K562 (cell line): ENCODE results near the gene TRAF3IP3. TPM values are rescaled to one million over a fixed set of nuclear protein-coding genes. Genes with fewer than 3 reads are reported as not detected.

ENCODE experiments used
- ARNT ChIP-seq, 2 experiments: fragments of 450-650 bp; IDR thresholded peaks; 2 replicates each; pipeline ENCODE4 v1.6.1; 2016; ENCODE audit warnings: mild to moderate bottlenecking in 1 of 2
- CHD4 ChIP-seq: fragments of 200-600 bp; sonication (generic); IDR thresholded peaks from 3 replicates; pipeline ENCODE4 v1.6.1; 2012; ENCODE audit warnings: low read depth, mild to moderate bottlenecking, mixed read lengths, low read length, inconsistent platforms; ENCODE audit not compliant: insufficient read depth, insufficient replicate concordance, poor library complexity, severe bottlenecking
- DLX4 ChIP-seq: fragments of 250-450 bp; sonication (Bioruptor Pico); IDR thresholded peaks from 2 replicates; pipeline ENCODE4 v1.6.1; 2021; ENCODE audit warnings: mild to moderate bottlenecking
- FOS ChIP-seq: IDR thresholded peaks from 3 replicates; pipeline ENCODE4 v1.6.1; 2011; ENCODE audit not compliant: insufficient read length; ENCODE audit errors: extremely low read depth
- NFXL1 ChIP-seq: fragments of 450-650 bp; formaldehyde crosslinking; IDR thresholded peaks from 2 replicates; pipeline ENCODE4 v1.4.0; 2021; ENCODE audit warnings: mild to moderate bottlenecking
- TFAP4 ChIP-seq: sonication (generic); formaldehyde crosslinking; IDR thresholded peaks from 2 replicates; pipeline ENCODE4 v1.8.0; 2022; ENCODE audit warnings: missing genetic modification reagents, mild to moderate bottlenecking, moderate library complexity, borderline replicate concordance
- U2AF1 ChIP-seq: fragments of 200-400 bp; formaldehyde crosslinking; optimal IDR thresholded peaks from 2 replicates; pipeline ENCODE3; 2017; ENCODE audit warnings: mild to moderate bottlenecking, low read depth, low read length, moderate library complexity
- ZNF24 ChIP-seq: fragments of 450-650 bp; IDR thresholded peaks from 2 replicates; pipeline ENCODE4 v1.6.1; 2016
- ZNF316 ChIP-seq: fragments of 450-650 bp; IDR thresholded peaks from 2 replicates; pipeline ENCODE4 v1.6.1; 2016
- ZNF780A ChIP-seq: fragments of 250-450 bp; sonication (Bioruptor Pico); IDR thresholded peaks from 2 replicates; pipeline ENCODE4 v1.5.0; 2021; ENCODE audit warnings: mild to moderate bottlenecking
- polyA plus RNA-seq, 8 experiments: library from polyadenylated mRNA; depleted of rRNA in 4 of 8; stranded (reverse) in 5 of 8; unstranded in 3 of 8; fragments of >200 nt; fragmentation: Nextera tagmentation in 2 of 8; fragmentation: Illumina TruSeq in 1 of 8; extraction: Ambion mirVana in 2 of 8; extraction: Trizol in 1 of 8; gene quantifications; 2 replicates each; pipeline versions ENCODE4 v1.2.1 to v1.2.3, GENCODE V29; 2011 to 2014; ENCODE audit warnings: inconsistent platforms in 1 of 8, missing spikeins in 1 of 8
- total RNA-seq, 7 experiments: library from RNA; depleted of rRNA in 6 of 7; stranded (reverse); fragments of >200 nt in 6 of 7; fragmentation: Illumina TruSeq in 2 of 7; extraction: Trizol in 2 of 7; gene quantifications; 2 replicates each; pipeline versions ENCODE4 v1.2.1 to v1.2.3, GENCODE V29; 2011 to 2021; ENCODE audit warnings: low replicate concordance in 1 of 7
- TF ChIP-seq, protein P1 (sequence below): fragments of 250-450 bp; sonication (Bioruptor Pico); IDR thresholded peaks from 2 replicates; pipeline ENCODE4 v1.4.0; 2020
- TF ChIP-seq, protein P2 (sequence below): conservative IDR thresholded peaks from 2 replicates; pipeline ENCODE4 v1.6.1; 2011; ENCODE audit warnings: low read depth, mild to moderate bottlenecking, low read length; ENCODE audit not compliant: control insufficient read depth
- TF ChIP-seq, protein P3 (sequence below): fragments of 200-800 bp; sonication (Bioruptor generic); IDR thresholded peaks from 2 replicates; pipeline ENCODE4 v1.6.1; 2016; ENCODE audit warnings: missing genetic modification characterization, missing compliant biosample characterization

The TRAF3IP3 gene
- total and polyA plus RNA-seq, 9 of the 15 experiments (the other 6 are each of a cell fraction or from before 2014, with no cell fraction given): 0.06 to 1.1 (median 0.31) TPM

DNA sequence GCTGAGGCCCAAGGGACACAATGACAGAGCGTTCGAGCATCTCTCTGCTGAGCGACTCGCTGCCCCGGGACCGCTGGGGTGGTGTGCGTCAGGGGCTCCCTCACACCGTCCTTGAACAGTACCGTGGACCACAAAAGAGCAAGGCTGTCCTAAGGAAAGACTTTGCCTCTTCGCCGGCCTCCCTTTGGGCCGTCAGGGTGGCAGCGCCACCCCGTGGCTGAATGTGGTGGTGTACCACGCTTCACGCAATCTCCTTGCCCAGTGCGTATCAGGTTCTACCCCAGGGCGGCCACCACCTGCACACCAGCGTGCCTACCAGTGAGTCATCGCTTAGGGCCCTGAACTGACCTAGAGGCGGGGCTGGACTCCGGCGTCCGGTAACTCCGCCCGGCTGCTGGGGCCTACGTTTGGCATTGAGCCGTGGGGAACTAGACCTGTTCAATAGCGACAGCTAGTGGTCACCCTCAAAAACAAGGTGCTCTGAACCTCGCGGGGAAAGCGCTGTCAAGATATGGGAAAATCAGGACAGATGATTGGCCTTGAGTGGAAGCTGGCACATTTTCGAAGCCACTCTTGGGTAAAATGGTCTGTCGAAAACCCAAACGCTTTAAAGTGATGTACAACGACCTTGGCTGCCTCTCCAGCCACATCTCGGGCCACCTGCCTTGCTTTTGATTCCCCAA lies 8.1 kb upstream of the TRAF3IP3 start (continued):
- TF ChIP-seq, protein P1, sequence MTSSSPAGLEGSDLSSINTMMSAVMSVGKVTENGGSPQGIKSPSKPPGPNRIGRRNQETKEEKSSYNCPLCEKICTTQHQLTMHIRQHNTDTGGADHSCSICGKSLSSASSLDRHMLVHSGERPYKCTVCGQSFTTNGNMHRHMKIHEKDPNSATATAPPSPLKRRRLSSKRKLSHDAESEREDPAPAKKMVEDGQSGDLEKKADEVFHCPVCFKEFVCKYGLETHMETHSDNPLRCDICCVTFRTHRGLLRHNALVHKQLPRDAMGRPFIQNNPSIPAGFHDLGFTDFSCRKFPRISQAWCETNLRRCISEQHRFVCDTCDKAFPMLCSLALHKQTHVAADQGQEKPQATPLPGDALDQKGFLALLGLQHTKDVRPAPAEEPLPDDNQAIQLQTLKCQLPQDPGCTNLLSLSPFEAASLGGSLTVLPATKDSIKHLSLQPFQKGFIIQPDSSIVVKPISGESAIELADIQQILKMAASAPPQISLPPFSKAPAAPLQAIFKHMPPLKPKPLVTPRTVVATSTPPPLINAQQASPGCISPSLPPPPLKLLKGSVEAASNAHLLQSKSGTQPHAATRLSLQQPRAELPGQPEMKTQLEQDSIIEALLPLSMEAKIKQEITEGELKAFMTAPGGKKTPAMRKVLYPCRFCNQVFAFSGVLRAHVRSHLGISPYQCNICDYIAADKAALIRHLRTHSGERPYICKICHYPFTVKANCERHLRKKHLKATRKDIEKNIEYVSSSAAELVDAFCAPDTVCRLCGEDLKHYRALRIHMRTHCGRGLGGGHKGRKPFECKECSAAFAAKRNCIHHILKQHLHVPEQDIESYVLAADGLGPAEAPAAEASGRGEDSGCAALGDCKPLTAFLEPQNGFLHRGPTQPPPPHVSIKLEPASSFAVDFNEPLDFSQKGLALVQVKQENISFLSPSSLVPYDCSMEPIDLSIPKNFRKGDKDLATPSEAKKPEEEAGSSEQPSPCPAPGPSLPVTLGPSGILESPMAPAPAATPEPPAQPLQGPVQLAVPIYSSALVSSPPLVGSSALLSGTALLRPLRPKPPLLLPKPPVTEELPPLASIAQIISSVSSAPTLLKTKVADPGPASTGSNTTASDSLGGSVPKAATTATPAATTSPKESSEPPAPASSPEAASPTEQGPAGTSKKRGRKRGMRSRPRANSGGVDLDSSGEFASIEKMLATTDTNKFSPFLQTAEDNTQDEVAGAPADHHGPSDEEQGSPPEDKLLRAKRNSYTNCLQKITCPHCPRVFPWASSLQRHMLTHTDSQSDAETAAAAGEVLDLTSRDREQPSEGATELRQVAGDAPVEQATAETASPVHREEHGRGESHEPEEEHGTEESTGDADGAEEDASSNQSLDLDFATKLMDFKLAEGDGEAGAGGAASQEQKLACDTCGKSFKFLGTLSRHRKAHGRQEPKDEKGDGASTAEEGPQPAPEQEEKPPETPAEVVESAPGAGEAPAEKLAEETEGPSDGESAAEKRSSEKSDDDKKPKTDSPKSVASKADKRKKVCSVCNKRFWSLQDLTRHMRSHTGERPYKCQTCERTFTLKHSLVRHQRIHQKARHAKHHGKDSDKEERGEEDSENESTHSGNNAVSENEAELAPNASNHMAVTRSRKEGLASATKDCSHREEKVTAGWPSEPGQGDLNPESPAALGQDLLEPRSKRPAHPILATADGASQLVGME: peak; percentile 65; the same call in 1 of the 2 replicates
- TF ChIP-seq ZNF316 (no peak), FOS (peak; percentile 58), TFAP4 (CRISPR knock-in tag) (peak; percentile 93), ZNF780A (no peak), DLX4 (CRISPR knock-in tag) (no peak), CHD4 (no peak), U2AF1 (no peak), ZNF24 (peak; percentile 42; the same call in 1 of the 2 replicates), ARNT (IDR thresholded peaks at IDR 0.05) (no peak), NFXL1 (CRISPR knock-in tag) (no peak)
- TF ChIP-seq, protein P2, sequence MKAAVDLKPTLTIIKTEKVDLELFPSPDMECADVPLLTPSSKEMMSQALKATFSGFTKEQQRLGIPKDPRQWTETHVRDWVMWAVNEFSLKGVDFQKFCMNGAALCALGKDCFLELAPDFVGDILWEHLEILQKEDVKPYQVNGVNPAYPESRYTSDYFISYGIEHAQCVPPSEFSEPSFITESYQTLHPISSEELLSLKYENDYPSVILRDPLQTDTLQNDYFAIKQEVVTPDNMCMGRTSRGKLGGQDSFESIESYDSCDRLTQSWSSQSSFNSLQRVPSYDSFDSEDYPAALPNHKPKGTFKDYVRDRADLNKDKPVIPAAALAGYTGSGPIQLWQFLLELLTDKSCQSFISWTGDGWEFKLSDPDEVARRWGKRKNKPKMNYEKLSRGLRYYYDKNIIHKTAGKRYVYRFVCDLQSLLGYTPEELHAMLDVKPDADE: peak; percentile 61; the same call in 1 of the 2 replicates
- TF ChIP-seq, protein P3, sequence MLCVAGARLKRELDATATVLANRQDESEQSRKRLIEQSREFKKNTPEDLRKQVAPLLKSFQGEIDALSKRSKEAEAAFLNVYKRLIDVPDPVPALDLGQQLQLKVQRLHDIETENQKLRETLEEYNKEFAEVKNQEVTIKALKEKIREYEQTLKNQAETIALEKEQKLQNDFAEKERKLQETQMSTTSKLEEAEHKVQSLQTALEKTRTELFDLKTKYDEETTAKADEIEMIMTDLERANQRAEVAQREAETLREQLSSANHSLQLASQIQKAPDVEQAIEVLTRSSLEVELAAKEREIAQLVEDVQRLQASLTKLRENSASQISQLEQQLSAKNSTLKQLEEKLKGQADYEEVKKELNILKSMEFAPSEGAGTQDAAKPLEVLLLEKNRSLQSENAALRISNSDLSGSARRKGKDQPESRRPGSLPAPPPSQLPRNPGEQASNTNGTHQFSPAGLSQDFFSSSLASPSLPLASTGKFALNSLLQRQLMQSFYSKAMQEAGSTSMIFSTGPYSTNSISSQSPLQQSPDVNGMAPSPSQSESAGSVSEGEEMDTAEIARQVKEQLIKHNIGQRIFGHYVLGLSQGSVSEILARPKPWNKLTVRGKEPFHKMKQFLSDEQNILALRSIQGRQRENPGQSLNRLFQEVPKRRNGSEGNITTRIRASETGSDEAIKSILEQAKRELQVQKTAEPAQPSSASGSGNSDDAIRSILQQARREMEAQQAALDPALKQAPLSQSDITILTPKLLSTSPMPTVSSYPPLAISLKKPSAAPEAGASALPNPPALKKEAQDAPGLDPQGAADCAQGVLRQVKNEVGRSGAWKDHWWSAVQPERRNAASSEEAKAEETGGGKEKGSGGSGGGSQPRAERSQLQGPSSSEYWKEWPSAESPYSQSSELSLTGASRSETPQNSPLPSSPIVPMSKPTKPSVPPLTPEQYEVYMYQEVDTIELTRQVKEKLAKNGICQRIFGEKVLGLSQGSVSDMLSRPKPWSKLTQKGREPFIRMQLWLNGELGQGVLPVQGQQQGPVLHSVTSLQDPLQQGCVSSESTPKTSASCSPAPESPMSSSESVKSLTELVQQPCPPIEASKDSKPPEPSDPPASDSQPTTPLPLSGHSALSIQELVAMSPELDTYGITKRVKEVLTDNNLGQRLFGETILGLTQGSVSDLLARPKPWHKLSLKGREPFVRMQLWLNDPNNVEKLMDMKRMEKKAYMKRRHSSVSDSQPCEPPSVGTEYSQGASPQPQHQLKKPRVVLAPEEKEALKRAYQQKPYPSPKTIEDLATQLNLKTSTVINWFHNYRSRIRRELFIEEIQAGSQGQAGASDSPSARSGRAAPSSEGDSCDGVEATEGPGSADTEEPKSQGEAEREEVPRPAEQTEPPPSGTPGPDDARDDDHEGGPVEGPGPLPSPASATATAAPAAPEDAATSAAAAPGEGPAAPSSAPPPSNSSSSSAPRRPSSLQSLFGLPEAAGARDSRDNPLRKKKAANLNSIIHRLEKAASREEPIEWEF (CRISPR knock-in tag): no peak
